Endothelial cell of umbilical vein (primary cell): ENCODE results near the gene TM9SF1.

ENCODE experiments used
- CTCF ChIP-seq, 2 donors: IDR thresholded peaks; 1 replicate in 1 of 2; 2 replicates in 1 of 2; pipeline ENCODE4 v1.5.1; 2011; ENCODE audit warnings: low read length in 2 of 2, mild to moderate bottlenecking in 2 of 2, moderate library complexity in 2 of 2, control low read depth in 1 of 2, inconsistent platforms in 1 of 2, low read depth in 1 of 2; ENCODE audit not compliant: insufficient read depth in 1 of 2; ENCODE audit errors: extremely low read depth in 1 of 2
- FOS ChIP-seq: IDR thresholded peaks from 2 replicates; pipeline ENCODE4 v1.6.1; 2011; ENCODE audit warnings: mild to moderate bottlenecking, low read length, moderate library complexity, borderline replicate concordance; ENCODE audit not compliant: insufficient read depth
- POLR2A ChIP-seq: IDR thresholded peaks from 2 replicates; pipeline ENCODE4 v1.6.1; 2012; ENCODE audit warnings: low read depth, mild to moderate bottlenecking, control low read depth, low read length
- POLR2AphosphoS5 ChIP-seq: IDR thresholded peaks from 2 replicates; pipeline ENCODE4 v1.6.1; 2012; ENCODE audit warnings: low read depth, mild to moderate bottlenecking, control low read depth, low read length, moderate library complexity; ENCODE audit not compliant: insufficient read depth

GRCh38 chr14:24172261-24172860 lies 22.9 kb downstream of the TM9SF1 start:
- TF ChIP-seq CTCF (IDR thresholded peaks at IDR 0.05; ENCODE audit: extremely low read depth in 1 of 2, insufficient read depth in 1 of 2, low read depth in 1 of 2, low read length in 2 of 2) = no peak
- no peak for TF ChIP-seq POLR2AphosphoS5
- TF ChIP-seq POLR2A = no peak
- no peak for TF ChIP-seq FOS
